ENCODE data around the gene DNAJA4. TPM values are rescaled to one million over a fixed set of nuclear protein-coding genes. Genes with fewer than 3 reads are reported as not detected.

The DNAJA4 gene
- 5.8 and 17.3 TPM in 2 replicates for total RNA-seq

GRCh38 chr15:78264304-78265136 lies at the start of gene DNAJA4:
Gene DNAJA4, plus strand, starts transcription at chr15:78264562. Its CDS starts 202 bp downstream, at chr15:78264764.

GRCh38 chr15:78234515-78235040 lies 29.8 kb upstream of the DNAJA4 start, which contains the start of gene ACSBG1:
Gene ACSBG1, minus strand, starts transcription at chr15:78234565. Its CDS starts 64 bp downstream, at chr15:78234501.

GRCh38 chr15:78299101-78299930 lies 35.0 kb downstream of the DNAJA4 start, which contains the start of gene SKIC8:
Gene SKIC8, minus strand, starts transcription at chr15:78299609. Its CDS starts 3,923 bp downstream, at chr15:78295686.

Other genes starting within 250 kb of the DNAJA4 start
- 13.3 and 43.2 TPM in 2 replicates for gene TBC1D2B, start 186.9 kb upstream of the DNAJA4 start, total RNA-seq
- not detected in 2 replicates for gene SH2D7, start 172.0 kb upstream of the DNAJA4 start, total RNA-seq
- gene CIB2, start 133.1 kb upstream of the DNAJA4 start, total RNA-seq, result 1.4 and 5.6 TPM in 2 replicates
- 28.0 and 57.5 TPM in 2 replicates for gene IDH3A, start 115.2 kb upstream of the DNAJA4 start, total RNA-seq
- gene ACSBG1, start 30.0 kb upstream of the DNAJA4 start, total RNA-seq, result not detected in 2 replicates
- gene SKIC8, start 35.0 kb downstream of the DNAJA4 start, total RNA-seq, result 41.4 and 53.3 TPM in 2 replicates
- not detected in 2 replicates for gene CRABP1, start 75.8 kb downstream of the DNAJA4 start, total RNA-seq
- gene IREB2, start 173.7 kb downstream of the DNAJA4 start, total RNA-seq, result 17.8 and 32.7 TPM in 2 replicates
- 1.4 and 2.6 TPM in 2 replicates for gene HYKK, start 243.0 kb downstream of the DNAJA4 start, total RNA-seq